Measurements from ENCODE around the gene COL15A1.
A peak's percentile ranks its signal among the peaks of the same experiment; 100 is the strongest.

Gene COL15A1

DNA sequence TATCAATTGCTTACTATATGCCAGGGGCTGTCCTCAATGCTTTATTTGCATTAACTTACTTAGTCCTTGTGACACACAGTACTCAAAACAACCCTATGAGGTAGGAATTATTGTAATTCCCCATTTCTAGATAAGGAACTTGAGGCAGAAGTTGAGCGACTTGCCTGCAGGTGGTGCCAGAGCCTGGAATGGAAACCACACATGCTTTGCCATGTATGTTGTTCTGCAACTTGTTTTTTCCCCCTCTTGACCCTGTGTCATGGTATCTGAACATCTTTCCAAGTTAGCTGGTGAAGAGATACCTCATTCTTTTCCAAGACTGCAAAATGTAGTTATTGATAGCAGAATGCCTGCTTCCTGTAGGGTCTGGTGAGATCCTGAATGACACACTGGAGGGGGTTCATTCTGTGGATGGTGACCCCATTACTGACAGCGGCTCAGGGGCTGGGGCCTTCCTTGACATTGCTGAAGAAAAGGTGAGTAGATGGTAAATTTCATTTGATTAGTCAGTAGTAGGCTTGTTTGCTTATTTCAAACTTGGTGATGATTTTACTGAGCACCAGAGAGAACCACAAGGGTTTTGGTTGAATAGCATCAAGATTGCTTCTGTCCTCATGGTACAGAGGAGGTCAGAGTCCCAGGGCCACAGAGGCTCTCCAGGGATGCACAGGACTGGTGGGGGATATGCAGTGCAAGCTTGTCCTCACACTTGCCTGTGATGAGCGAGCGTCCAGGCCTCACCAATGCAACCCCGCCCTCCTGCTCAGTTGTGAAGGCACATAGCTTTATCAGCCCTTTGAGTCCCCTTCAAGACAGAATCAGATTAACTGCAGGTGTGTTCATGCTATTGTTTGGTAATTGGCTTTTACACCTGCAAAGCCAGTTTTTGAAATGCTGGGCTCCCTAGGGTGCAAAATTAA lies 57.0 kb downstream of the COL15A1 start:
- Histone ChIP-seq H3K4me3 (no peak overlapping the region), H3K27ac (no peak overlapping the region)
- DNase-seq (ENCODE audit: low spot score) = no peak
- TF ChIP-seq, protein P1, sequence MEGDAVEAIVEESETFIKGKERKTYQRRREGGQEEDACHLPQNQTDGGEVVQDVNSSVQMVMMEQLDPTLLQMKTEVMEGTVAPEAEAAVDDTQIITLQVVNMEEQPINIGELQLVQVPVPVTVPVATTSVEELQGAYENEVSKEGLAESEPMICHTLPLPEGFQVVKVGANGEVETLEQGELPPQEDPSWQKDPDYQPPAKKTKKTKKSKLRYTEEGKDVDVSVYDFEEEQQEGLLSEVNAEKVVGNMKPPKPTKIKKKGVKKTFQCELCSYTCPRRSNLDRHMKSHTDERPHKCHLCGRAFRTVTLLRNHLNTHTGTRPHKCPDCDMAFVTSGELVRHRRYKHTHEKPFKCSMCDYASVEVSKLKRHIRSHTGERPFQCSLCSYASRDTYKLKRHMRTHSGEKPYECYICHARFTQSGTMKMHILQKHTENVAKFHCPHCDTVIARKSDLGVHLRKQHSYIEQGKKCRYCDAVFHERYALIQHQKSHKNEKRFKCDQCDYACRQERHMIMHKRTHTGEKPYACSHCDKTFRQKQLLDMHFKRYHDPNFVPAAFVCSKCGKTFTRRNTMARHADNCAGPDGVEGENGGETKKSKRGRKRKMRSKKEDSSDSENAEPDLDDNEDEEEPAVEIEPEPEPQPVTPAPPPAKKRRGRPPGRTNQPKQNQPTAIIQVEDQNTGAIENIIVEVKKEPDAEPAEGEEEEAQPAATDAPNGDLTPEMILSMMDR (IDR thresholded peaks at IDR 0.05) = peak; percentile 27

DNA sequence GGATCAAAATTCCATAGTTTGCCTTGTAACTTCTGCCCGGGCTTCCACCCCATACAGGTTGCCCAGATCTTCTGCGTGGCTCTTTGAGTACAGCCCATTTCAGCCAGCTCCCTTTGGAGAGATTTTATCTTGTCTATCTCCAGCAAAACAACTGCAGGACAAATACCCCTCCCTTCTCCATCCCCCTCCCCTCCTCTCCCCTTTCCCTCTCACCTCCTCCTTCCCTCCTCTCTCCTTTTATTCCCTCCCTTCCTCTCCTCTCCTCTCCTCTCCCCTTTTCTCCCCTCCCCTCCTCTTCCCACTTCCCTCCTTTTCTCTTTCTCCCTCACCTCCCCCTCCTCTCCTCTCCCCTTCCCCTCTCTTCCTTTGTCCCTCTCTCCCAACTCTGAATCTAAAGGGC lies 58.2 kb downstream of the COL15A1 start:
- Histone ChIP-seq H3K27ac (no peak overlapping the region), H3K4me3 (no peak overlapping the region)
- TF ChIP-seq, protein P1 (IDR thresholded peaks at IDR 0.05) = no peak
- no peak for DNase-seq (ENCODE audit: low spot score)

DNA sequence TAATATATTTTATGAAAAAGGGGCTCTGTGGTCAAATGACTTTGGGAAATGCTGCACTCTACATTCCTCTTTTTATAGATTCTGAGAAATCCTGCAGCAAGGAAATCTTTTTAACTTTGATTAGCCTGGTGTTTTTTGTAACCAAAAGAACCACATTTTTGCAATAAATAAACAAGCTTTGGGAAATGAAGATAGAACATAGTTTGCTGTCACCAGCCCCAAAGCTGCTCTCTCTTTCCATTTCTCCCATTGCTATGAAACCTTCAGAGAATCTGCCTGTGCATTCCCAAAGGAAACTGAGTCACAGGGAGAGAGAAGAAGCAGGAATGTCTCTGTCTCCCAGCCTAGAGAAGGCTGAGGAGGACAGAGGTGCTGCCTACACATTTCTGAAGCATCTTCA lies 59.0 kb downstream of the COL15A1 start:
- Histone ChIP-seq H3K27ac (peak overlapping the region in 1 of 2 donors; percentile 14), H3K4me3 (no peak overlapping the region)
- TF ChIP-seq, protein P1 (IDR thresholded peaks at IDR 0.05) = no peak
- DNase-seq (ENCODE audit: low spot score) = no peak

- TF ChIP-seq, protein P1 (IDR thresholded peaks at IDR 0.05) = no peak
- H3K27ac ChIP-seq = peak overlapping the region in 1 of 2 donors; percentile 14
- no peak overlapping the region for H3K4me3 ChIP-seq
- peak; percentile 68 for DNase-seq (ENCODE audit: low spot score)
These were observed 59.6 kb downstream of the COL15A1 start for GRCh38 chr9:99003308-99003707.

GRCh38 chr9:99004115-99004514 lies 60.4 kb downstream of the COL15A1 start:
- TF ChIP-seq, protein P1 (IDR thresholded peaks at IDR 0.05) = no peak
- DNase-seq (ENCODE audit: low spot score) = no peak
- H3K27ac ChIP-seq = no peak overlapping the region
- H3K4me3 ChIP-seq = no peak overlapping the region

DNA sequence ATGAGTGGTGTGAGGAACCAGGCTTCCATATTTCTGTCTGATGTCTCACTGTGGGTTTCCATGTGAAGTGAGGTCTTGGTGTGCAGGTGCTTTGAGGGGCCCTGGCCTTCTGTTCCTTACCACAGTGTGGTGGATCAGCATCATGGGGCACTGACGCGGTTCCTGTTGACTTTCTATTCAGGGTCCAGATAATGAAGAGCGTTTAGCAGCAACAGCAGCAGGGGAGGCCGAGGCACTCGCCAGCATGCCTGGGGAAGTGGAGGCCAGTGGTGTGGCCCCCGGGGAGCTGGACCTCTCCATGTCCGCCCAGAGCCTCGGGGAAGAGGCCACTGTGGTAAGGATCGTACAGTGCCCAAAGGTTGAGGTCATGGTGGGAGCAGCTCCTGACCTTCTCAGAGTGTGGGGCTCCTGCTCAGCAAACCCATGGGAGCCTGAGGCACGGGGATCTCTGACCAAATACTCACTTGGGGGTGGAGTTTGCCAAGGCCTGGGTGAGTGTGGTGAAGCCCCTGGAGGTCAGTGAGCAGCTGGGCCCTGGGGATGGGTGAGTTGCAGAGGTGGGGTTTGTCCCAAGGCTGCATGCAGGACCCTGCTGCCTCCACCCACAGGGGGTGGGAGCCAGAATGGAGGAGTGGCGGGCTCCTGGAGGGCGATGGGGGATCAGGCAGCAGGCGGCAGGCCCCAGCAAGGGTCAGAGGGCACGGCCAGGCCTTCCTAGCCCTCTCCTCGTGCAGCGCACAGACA lies 61.2 kb downstream of the COL15A1 start:
- DNase-seq (ENCODE audit: low spot score) = peak; percentile 58
- Histone ChIP-seq H3K27ac (no peak overlapping the region), H3K4me3 (no peak overlapping the region)
- TF ChIP-seq, protein P1 (IDR thresholded peaks at IDR 0.05) = no peak
